ENCODE data around the gene CFAP299.

CFAP299 gene

DNA sequence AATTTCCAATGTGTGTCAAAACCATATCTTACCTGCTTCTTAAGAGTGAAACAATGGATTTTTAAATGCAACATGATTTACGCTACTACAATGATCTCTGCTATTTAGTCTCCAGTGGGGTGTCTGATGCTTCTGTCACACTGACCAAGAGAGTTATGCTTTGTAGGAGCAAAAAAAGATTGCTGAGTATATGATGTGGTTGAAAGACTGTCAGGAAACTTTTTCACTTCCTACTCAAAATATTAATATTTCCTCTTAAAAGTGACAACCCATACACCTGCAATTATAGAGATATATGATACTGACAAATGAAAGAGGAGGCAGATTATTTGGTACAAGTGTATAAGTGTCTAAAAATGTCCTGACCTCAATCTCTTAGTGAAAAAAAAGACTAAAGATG, 589.8 kb downstream of the CFAP299 start:
- TF ChIP-seq, protein P1, sequence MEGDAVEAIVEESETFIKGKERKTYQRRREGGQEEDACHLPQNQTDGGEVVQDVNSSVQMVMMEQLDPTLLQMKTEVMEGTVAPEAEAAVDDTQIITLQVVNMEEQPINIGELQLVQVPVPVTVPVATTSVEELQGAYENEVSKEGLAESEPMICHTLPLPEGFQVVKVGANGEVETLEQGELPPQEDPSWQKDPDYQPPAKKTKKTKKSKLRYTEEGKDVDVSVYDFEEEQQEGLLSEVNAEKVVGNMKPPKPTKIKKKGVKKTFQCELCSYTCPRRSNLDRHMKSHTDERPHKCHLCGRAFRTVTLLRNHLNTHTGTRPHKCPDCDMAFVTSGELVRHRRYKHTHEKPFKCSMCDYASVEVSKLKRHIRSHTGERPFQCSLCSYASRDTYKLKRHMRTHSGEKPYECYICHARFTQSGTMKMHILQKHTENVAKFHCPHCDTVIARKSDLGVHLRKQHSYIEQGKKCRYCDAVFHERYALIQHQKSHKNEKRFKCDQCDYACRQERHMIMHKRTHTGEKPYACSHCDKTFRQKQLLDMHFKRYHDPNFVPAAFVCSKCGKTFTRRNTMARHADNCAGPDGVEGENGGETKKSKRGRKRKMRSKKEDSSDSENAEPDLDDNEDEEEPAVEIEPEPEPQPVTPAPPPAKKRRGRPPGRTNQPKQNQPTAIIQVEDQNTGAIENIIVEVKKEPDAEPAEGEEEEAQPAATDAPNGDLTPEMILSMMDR (IDR thresholded peaks at IDR 0.05; ENCODE audit: low read depth, low read length), result no peak
- H3K4me3 ChIP-seq (ENCODE audit: low read depth, low read length), result no peak overlapping the region

DNA sequence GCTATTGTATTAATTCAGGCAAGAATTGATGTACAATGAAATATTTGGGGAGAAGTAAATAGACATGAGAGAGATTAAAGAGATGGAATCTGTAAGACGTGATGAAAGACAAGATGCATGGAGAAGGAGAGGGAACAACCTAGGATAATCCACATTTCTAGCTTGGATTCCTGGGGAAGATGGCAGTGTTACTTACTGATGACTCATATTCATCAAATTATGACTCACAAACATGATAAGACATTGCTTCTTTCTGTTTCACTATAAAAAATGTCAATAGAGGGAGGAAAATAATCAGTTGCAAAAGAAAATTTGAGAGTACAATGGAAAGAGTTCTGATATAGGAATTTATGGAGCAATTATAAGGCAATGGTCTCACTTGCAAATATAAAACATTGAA, 590.9 kb downstream of the CFAP299 start:
- TF ChIP-seq, protein P1 (IDR thresholded peaks at IDR 0.05; ENCODE audit: low read depth, low read length), result no peak
- no peak overlapping the region for H3K4me3 ChIP-seq (ENCODE audit: low read depth, low read length)

DNA sequence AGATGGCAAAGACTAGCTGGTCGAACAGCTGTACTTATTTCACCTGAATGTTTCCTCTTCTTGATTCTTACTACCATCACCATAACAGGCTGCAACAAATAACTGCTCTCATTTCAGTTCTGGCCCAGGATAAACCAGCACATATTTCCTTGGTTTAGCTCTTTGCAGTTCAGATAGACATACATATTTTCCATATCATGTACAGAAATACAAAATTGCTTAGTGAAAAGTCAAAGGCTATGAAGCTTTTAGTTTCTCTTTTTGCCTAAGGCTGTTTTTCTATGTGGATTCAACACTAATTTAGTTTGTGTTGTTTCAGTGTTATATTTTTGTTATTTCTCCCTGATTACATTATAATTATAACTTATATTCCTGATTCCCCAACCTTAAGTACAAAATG, 591.4 kb downstream of the CFAP299 start:
- TF ChIP-seq, protein P1 (IDR thresholded peaks at IDR 0.05; ENCODE audit: low read depth, low read length), result no peak
- H3K4me3 ChIP-seq (ENCODE audit: low read depth, low read length), result no peak overlapping the region

DNA sequence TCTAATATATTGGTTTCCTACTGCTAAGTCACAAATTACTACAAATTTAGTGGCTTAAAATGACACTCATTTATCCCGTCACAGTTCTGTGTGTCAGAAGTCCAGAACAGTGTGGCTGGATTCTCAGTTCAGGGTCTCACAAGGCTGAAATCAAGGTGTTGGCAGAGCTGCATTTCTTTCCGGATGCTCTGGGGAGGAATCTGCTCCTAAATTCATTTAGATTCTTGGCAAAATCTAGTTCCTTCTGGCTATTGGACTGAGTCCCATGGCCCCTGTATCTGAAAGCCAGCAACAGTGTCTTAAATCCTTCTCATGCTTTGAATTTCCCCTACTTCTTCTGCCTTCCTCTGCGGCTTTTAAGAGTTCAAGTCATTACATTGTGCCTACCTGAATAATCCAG, 591.9 kb downstream of the CFAP299 start:
- TF ChIP-seq, protein P1 (IDR thresholded peaks at IDR 0.05; ENCODE audit: low read depth, low read length), result no peak
- H3K4me3 ChIP-seq (ENCODE audit: low read depth, low read length), result no peak overlapping the region

DNA sequence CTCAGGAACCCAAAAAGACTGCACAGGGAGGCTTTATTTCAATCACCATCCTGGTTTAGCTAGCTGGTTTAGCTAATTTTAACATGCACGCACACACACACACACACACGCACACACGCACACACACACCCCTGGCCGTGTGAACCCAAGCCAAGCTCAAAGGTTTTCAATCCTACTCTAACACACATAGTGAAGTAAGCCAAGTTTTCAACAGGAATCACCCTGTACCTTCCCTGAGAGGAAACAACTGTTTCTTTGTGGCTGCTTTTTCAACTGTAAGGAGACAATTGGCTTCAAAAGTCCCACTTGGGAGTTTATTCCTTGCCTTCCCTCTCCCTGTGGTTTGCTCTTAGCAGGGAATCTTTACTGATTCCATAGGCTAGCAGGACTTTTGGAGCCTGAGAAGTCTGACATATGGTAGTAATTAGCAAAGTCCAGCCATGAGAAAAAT, 596.1 kb downstream of the CFAP299 start:
- TF ChIP-seq, protein P1 (IDR thresholded peaks at IDR 0.05; ENCODE audit: low read depth, low read length), result no peak
- H3K4me3 ChIP-seq (ENCODE audit: low read depth, low read length), result no peak overlapping the region

DNA sequence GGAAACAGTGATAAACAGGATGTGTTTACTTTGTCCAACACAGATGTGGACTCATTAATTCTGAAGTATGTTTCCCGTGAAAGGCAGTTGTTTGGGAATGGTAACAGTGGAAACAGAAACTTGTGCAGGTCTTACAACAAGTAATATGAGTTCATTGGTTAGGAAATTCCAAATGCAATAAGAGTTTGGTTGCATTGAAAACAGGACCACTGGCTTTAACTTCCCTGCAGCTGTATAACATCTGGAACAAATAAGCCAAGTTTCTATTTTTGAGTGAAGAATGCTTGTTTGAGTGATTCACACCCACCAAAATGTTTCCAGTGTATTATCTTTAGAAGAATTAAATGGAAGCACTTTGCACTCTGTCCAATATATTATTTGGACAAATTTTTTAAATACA, 612.6 kb downstream of the CFAP299 start:
- H3K4me3 ChIP-seq (ENCODE audit: low read depth, low read length), result no peak overlapping the region
- TF ChIP-seq, protein P1 (IDR thresholded peaks at IDR 0.05; ENCODE audit: low read depth, low read length), result no peak

DNA sequence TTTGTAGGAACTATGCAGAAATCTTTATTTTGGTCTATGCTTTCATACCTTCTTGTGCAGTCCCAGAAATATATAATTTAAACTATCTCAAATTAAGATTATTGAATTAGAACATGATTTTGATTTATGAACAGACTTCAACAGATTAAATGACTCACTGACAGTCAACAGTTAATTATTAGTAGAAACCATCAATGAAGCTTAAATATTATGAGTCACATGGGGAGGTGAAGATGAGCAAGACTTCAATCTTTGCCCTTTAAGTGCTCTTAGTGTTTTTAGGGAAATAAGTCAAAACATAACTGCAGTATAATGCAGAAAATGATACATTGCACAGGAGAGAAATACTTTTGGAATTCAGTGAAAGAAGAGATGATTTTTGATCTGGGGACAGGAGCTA, 613.5 kb downstream of the CFAP299 start:
- no peak overlapping the region for H3K4me3 ChIP-seq (ENCODE audit: low read depth, low read length)
- TF ChIP-seq, protein P1 (IDR thresholded peaks at IDR 0.05; ENCODE audit: low read depth, low read length), result no peak

All from WI38 (cell line).